ENCODE results near the gene TP53BP1.

The TP53BP1 gene

DNA sequence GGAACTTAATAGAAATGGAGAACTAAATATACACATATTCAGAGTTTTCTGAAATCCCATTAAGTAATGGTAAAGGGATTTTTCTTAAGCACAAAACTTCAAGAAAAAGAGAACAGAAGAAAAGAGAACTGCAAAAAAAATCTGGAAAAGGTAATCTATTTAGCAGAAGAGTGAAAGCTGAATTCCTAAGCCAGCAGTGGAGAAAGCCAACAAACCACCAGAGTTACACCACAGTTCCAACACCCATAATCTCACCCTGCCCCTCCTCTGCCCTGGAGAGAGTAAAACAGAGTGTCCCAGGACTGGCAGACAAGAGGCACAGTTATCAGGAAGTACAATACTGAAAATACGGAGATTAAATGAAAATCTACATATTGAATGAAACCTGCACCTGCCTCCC is 29.4 kb downstream of the TP53BP1 start:
- no peak for DNase-seq (ENCODE audit: low spot score in 2 of 2)
- Mint-ChIP-seq H3K4me1 (peaks cover 4% of the 10 kb centered on the region), H3K36me3 (ENCODE audit: insufficient read depth) (peaks cover 39% of the 10 kb centered on the region), H3K9me3 (no peaks in the 10 kb centered on the region), H3K27me3 (no peaks in the 10 kb centered on the region), H3K4me3 (no peak overlapping the region), H3K27ac (ENCODE audit: low read depth) (no peak overlapping the region)
- no peak for ATAC-seq (replicated peaks; ENCODE audit: extremely low read depth, poor library complexity, severe bottlenecking)

DNA sequence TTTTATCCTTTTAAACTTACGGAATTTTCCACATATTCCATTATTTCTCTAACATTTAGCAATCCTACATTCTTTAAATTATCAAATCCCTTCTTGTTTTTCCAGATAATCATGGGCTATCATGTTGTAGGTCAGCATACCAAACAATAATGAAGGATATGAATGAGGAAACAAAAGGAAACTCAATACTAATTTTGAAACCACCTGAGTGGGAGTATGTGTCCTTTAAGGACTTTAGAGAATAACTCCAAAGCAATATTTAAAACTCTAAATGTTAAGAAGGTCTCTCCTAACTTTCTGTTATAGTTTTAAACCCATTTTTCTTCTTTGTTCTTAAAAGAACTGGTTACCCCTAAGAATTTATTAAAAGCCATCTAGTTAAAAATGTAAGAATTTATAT is 43.0 kb downstream of the TP53BP1 start:
- H3K27ac Mint-ChIP-seq (ENCODE audit: low read depth), result no peak overlapping the region
- no peaks in the 10 kb centered on the region for H3K27me3 Mint-ChIP-seq
- ATAC-seq (replicated peaks; ENCODE audit: extremely low read depth, poor library complexity, severe bottlenecking) (no peak), DNase-seq (ENCODE audit: low spot score in 2 of 2) (no peak)
- peaks cover 14% of the 10 kb centered on the region for H3K36me3 Mint-ChIP-seq (ENCODE audit: insufficient read depth)
- H3K9me3 Mint-ChIP-seq, result no peaks in the 10 kb centered on the region
- no peak overlapping the region for H3K4me3 Mint-ChIP-seq
- no peaks in the 10 kb centered on the region for H3K4me1 Mint-ChIP-seq

DNA sequence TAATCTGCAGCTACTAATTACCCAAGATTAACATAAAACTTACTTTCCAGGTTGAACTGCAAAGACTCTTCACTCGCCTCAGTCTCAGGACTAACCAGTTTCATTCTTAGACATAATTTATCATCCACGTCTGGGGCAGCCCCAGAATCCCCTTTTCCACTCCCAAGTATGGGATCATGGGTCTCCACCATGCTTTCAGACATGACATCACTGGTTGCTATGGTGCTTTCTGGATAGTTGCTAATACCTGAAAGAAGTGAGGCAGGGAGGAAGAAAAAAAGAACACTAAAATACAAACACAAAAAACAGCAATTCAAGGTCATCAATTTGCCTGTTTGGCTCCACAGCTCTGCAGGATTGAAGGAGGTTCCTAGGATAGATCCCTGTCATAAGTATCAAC is 46.6 kb downstream of the TP53BP1 start:
- ATAC-seq (replicated peaks; ENCODE audit: extremely low read depth, poor library complexity, severe bottlenecking) (no peak), DNase-seq (ENCODE audit: low spot score in 2 of 2) (no peak)
- no peaks in the 10 kb centered on the region for H3K27me3 Mint-ChIP-seq
- H3K9me3 Mint-ChIP-seq, result no peaks in the 10 kb centered on the region
- no peak overlapping the region for H3K27ac Mint-ChIP-seq (ENCODE audit: low read depth)
- no peaks in the 10 kb centered on the region for H3K4me1 Mint-ChIP-seq
- H3K36me3 Mint-ChIP-seq (ENCODE audit: insufficient read depth), result peaks cover 13% of the 10 kb centered on the region
- H3K4me3 Mint-ChIP-seq, result no peak overlapping the region

DNA sequence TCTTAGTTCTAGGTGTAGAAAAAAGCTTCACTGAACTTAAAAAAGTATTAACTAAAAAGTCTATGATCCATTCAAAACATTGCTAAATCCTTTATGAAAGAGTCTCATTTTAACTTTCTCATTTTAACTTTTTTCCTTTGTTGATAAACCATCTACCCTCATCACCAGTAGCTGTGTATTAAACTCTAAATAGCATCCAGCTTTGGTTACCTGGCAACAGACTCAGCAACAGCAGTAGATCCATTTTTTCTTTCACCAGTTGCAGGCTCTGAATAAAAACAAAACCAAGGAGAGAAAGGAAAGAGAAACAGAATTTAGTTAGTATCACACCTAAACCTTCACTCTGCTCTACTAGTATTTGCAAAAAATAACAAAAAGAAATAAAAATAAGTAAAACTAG is 51.6 kb downstream of the TP53BP1 start:
- Mint-ChIP-seq H3K4me1 (no peaks in the 10 kb centered on the region), H3K36me3 (ENCODE audit: insufficient read depth) (peaks cover 21% of the 10 kb centered on the region), H3K27me3 (no peaks in the 10 kb centered on the region), H3K9me3 (no peaks in the 10 kb centered on the region), H3K27ac (ENCODE audit: low read depth) (no peak overlapping the region), H3K4me3 (no peak overlapping the region)
- no peak for DNase-seq (ENCODE audit: low spot score in 2 of 2)
- no peak for ATAC-seq (replicated peaks; ENCODE audit: extremely low read depth, poor library complexity, severe bottlenecking)

DNA sequence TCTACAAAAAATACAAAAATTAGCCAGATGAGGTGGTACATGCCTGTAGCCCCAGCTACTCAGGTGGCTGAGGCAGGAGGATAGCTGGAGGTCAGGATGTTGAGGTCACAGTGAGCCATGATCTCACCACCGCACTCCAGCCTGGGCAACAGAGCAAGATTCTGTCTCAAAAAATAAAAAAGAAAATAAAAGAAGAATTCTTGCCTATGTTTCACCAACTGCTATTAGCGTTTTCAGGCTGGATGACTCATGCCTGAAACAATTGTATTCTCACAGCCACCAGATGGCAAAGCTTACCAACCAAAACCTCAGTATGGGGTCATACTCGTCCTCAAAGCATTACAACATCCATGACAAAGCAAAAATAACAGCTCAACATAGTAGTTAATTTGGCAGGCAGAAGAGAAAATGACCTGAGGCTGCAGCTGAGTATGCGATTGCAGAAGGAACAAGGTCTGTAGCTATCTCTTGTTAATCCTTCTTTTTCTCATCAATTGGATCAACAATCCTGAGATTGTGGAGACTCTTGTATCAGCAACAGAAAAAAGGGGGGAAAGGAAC is 52.2 kb downstream of the TP53BP1 start:
- peak; percentile 70 for ATAC-seq (replicated peaks; ENCODE audit: extremely low read depth, poor library complexity, severe bottlenecking)

DNA sequence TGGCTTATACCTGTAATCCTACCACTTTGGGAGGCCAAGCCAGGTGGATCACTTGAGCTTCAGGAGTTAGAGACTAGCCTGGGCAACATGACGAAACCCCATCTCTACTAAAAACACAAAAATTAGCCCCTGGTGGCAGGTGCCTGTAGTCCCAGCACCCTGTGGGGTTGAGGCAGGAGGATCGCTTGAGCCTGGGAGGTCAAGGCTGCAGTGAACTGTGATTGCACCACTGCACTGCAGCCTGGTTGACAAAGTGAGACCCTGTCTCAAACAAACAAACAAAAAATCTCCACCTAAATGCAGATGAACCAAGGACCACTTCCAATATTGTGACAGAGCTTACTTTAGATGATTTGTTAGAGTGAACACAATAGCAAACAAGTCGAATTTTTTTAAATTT is 53.7 kb downstream of the TP53BP1 start:
- H3K36me3 Mint-ChIP-seq (ENCODE audit: insufficient read depth), result peaks cover 19% of the 10 kb centered on the region
- H3K27me3 Mint-ChIP-seq, result no peaks in the 10 kb centered on the region
- DNase-seq (ENCODE audit: low spot score in 2 of 2) (no peak), ATAC-seq (replicated peaks; ENCODE audit: extremely low read depth, poor library complexity, severe bottlenecking) (no peak)
- H3K9me3 Mint-ChIP-seq, result no peaks in the 10 kb centered on the region
- H3K4me3 Mint-ChIP-seq, result no peak overlapping the region
- no peaks in the 10 kb centered on the region for H3K4me1 Mint-ChIP-seq
- H3K27ac Mint-ChIP-seq (ENCODE audit: low read depth), result no peak overlapping the region

More for the DNA sequence above, 52.2 kb downstream of the TP53BP1 start:
- H3K4me3 Mint-ChIP-seq, result no peak overlapping the region
- DNase-seq (ENCODE audit: low spot score in 2 of 2), result no peak
- no peaks in the 10 kb centered on the region for H3K4me1 Mint-ChIP-seq
- H3K27ac Mint-ChIP-seq (ENCODE audit: low read depth), result no peak overlapping the region
- no peaks in the 10 kb centered on the region for H3K9me3 Mint-ChIP-seq
- H3K27me3 Mint-ChIP-seq, result no peaks in the 10 kb centered on the region
- H3K36me3 Mint-ChIP-seq (ENCODE audit: insufficient read depth), result peaks cover 23% of the 10 kb centered on the region

DNA sequence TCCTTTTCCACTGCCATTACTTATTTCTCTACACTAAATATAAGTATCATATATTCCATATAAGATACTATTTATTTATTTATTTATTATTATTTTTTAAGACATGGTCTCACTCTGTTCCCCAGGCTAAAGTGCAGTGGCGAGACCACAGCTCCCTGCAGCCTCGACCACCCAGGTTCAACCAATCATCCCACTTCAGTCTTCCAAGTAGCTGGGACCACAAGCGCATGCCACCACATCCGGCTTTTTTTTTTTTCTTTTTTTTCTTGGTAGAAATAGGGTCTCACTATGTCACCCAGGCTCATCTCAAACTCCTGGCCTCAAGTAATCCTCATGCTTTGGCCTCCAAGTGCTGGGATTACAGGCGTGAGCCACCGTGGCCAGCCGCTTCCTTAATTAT is 56.6 kb downstream of the TP53BP1 start:
- Mint-ChIP-seq H3K9me3 (no peaks in the 10 kb centered on the region), H3K4me3 (no peak overlapping the region), H3K27ac (ENCODE audit: low read depth) (no peak overlapping the region), H3K4me1 (no peaks in the 10 kb centered on the region), H3K36me3 (ENCODE audit: insufficient read depth) (peaks cover 19% of the 10 kb centered on the region), H3K27me3 (no peaks in the 10 kb centered on the region)
- DNase-seq (ENCODE audit: low spot score in 2 of 2), result no peak
- no peak for ATAC-seq (replicated peaks; ENCODE audit: extremely low read depth, poor library complexity, severe bottlenecking)

DNA sequence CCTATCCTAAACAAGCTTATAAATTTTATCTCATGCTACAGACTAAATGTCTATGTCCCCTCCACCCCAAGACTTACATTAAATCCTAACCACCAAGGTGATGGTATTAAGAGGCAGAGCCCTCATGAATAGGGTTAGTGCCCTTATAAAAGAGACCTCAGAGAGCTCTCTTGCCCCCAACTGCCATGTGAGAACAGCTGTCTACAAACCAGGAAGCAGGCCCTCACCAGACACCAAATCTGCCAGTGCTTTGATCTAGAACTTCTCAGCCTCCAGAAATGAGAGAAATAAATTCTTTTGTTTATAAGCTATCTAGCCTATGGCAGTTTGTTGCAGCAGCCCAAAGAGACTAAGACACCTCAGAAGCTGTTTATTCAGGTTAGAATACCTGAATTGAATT is 58.5 kb downstream of the TP53BP1 start:
- no peak for ATAC-seq (replicated peaks; ENCODE audit: extremely low read depth, poor library complexity, severe bottlenecking)
- Mint-ChIP-seq H3K36me3 (ENCODE audit: insufficient read depth) (peaks cover 23% of the 10 kb centered on the region), H3K27ac (ENCODE audit: low read depth) (no peak overlapping the region)

DNA sequence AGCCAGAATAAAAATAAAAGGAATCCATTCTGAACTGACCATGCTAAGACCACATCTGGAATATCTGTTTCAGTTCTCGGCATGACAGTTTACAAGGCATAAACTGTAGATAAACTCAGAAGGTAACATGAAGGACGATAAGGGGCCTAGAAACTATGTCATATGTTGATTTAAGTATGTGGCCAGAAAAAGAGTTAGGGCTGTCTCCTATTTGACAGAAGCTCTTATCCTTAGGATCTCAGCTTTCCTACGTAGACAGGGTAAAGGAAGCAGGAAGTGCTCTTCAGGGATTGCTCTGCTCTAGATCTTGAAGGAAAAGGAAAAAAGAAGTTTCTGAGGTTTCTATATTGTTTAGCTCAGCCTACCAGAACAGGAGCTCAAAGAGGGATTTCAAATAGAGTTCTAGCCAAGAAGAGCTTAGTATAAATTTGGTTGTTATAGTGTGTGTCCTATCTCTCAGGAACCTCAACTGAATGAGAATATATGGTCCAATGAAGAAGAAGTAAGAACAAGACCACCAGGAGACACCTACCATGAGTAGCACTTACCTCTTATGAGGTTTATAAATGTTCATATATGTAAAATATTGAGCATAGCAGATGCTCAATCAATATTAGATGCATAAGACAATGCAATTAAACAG is 59.2 kb downstream of the TP53BP1 start:
- DNase-seq (ENCODE audit: low spot score in 2 of 2), result no peak
- H3K9me3 Mint-ChIP-seq, result no peaks in the 10 kb centered on the region
- ATAC-seq (replicated peaks; ENCODE audit: extremely low read depth, poor library complexity, severe bottlenecking), result no peak
- peaks cover 19% of the 10 kb centered on the region for H3K36me3 Mint-ChIP-seq (ENCODE audit: insufficient read depth)
- H3K27ac Mint-ChIP-seq (ENCODE audit: low read depth), result no peak overlapping the region
- no peaks in the 10 kb centered on the region for H3K4me1 Mint-ChIP-seq
- H3K27me3 Mint-ChIP-seq, result no peaks in the 10 kb centered on the region
- H3K4me3 Mint-ChIP-seq, result no peak overlapping the region

More for the DNA sequence above, 58.5 kb downstream of the TP53BP1 start:
- Mint-ChIP-seq H3K4me3 (no peak overlapping the region), H3K4me1 (no peaks in the 10 kb centered on the region), H3K27me3 (no peaks in the 10 kb centered on the region), H3K9me3 (no peaks in the 10 kb centered on the region)
- no peak for DNase-seq (ENCODE audit: low spot score in 2 of 2)

DNA sequence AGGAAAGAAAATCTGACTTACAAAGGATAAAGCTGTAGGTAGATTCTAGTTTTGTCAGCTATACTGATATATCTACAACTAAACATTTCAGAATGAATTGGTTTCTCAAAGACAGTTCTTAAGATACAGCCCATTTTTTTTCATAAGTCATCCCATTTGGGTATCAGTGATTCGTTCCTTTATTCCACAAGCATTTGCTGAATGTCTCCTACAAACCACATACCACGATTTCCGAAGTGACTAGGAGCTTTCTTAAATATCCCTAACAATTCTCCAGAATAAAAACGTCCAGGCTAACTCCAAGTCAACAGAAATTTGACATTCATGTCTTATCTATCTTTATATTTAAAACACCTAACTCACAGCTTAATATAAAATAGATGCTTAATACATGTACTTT is 59.8 kb downstream of the TP53BP1 start:
- peaks cover 18% of the 10 kb centered on the region for H3K36me3 Mint-ChIP-seq (ENCODE audit: insufficient read depth)
- DNase-seq (ENCODE audit: low spot score in 2 of 2) (no peak), ATAC-seq (replicated peaks; ENCODE audit: extremely low read depth, poor library complexity, severe bottlenecking) (no peak)

DNA sequence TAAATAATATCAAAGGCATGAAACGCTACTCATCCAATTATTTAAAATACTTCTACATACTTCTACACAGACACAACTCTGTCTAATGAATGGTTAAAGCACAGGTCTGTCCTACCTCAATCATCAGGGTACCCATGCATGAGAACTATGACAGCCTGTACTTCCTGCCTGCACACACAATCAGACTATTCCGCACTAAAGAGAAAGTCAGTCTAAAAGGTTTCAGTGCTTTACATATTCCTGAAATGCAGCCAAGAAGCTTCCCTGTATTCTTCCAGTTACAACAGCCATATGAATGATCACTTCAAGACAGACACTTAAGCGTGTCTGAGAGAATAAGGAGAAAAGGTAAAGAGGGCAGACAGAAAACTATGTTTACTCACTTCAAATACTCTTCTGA is 63.3 kb downstream of the TP53BP1 start:
- Mint-ChIP-seq H3K27ac (ENCODE audit: low read depth) (no peak overlapping the region), H3K9me3 (no peaks in the 10 kb centered on the region), H3K27me3 (no peaks in the 10 kb centered on the region), H3K4me1 (no peaks in the 10 kb centered on the region), H3K36me3 (ENCODE audit: insufficient read depth) (peaks cover 28% of the 10 kb centered on the region), H3K4me3 (no peak overlapping the region)
- ATAC-seq (replicated peaks; ENCODE audit: extremely low read depth, poor library complexity, severe bottlenecking), result no peak
- DNase-seq (ENCODE audit: low spot score in 2 of 2), result no peak

More for the DNA sequence above, 59.8 kb downstream of the TP53BP1 start:
- H3K4me1 Mint-ChIP-seq, result no peaks in the 10 kb centered on the region
- H3K4me3 Mint-ChIP-seq, result no peak overlapping the region
- no peaks in the 10 kb centered on the region for H3K27me3 Mint-ChIP-seq
- H3K9me3 Mint-ChIP-seq, result no peaks in the 10 kb centered on the region
- no peak overlapping the region for H3K27ac Mint-ChIP-seq (ENCODE audit: low read depth)

DNA sequence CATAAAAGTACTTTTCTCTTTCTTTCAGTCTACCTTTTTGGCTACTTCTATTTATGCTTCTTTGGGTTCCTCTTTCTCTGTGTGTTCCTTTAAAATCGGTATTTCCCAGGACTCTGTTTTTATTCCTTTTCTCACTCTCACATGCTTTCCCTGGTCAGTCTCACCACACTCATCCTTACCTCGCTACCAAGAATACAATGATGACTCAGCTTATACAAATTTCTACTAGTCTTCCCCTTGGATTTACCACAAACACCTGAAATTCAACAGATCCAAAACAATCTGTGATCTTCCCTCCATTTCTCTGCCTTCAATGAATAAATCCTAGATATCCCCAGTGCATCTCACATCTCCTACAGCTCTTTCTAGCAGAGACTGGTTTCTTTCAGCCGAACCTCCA is 69.2 kb downstream of the TP53BP1 start:
- Mint-ChIP-seq H3K36me3 (ENCODE audit: insufficient read depth) (peaks cover 36% of the 10 kb centered on the region), H3K4me3 (no peak overlapping the region), H3K4me1 (no peaks in the 10 kb centered on the region), H3K9me3 (no peaks in the 10 kb centered on the region), H3K27ac (ENCODE audit: low read depth) (no peak overlapping the region), H3K27me3 (no peaks in the 10 kb centered on the region)
- DNase-seq (ENCODE audit: low spot score in 2 of 2), result no peak
- no peak for ATAC-seq (replicated peaks; ENCODE audit: extremely low read depth, poor library complexity, severe bottlenecking)

DNA sequence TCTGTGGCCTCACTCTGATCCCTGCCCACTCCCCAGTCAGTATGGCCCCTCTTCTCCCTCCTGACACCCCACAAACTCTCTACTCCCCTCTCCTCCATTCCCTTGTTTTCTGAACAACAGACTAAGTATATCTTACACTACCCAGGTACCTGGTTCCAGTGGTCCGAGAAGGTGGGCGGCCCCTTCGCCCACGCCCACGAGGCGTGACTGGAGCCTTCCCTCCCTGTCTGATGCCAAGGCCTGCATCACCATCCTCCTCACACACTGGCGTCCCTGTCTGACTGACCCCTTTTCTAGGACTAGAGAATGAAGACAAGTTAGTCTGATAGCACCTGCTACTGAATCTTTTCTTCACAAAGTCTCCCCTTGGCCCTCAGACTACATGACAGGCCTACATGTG is 72.1 kb downstream of the TP53BP1 start:
- DNase-seq (ENCODE audit: low spot score in 2 of 2) (no peak), ATAC-seq (replicated peaks; ENCODE audit: extremely low read depth, poor library complexity, severe bottlenecking) (no peak)
- no peaks in the 10 kb centered on the region for H3K27me3 Mint-ChIP-seq
- H3K9me3 Mint-ChIP-seq, result no peaks in the 10 kb centered on the region
- no peaks in the 10 kb centered on the region for H3K4me1 Mint-ChIP-seq
- no peak overlapping the region for H3K27ac Mint-ChIP-seq (ENCODE audit: low read depth)
- no peak overlapping the region for H3K4me3 Mint-ChIP-seq
- H3K36me3 Mint-ChIP-seq (ENCODE audit: insufficient read depth), result peaks cover 23% of the 10 kb centered on the region
